Measurements from ENCODE around the gene CASQ2.
"Not testable (repeated sequence)": the region's sequence is repeated elsewhere in the genome, so short reads cannot be mapped to it uniquely, and the experiment has no call there.

Gene CASQ2

DNA sequence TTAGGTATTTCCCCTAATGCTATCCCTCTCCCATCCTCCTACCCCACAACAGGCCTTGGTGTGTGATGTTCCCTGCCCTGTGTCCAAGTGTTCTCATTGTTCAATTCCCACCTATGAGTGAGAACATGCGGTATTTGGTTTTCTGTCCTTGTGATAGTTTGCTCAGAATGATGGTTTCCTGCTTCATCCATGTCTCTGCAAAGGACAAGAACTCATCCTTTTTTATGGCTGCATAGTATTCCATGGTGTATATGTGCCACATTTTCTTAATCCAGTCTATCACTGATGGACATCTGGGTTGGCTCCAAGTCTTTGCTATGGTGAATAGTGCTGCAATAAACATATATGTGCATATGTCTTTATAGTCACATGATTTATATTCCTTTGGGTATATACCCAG is 10.6 kb upstream of the CASQ2 start:
- DNase-seq: not testable (repeated sequence)

DNA sequence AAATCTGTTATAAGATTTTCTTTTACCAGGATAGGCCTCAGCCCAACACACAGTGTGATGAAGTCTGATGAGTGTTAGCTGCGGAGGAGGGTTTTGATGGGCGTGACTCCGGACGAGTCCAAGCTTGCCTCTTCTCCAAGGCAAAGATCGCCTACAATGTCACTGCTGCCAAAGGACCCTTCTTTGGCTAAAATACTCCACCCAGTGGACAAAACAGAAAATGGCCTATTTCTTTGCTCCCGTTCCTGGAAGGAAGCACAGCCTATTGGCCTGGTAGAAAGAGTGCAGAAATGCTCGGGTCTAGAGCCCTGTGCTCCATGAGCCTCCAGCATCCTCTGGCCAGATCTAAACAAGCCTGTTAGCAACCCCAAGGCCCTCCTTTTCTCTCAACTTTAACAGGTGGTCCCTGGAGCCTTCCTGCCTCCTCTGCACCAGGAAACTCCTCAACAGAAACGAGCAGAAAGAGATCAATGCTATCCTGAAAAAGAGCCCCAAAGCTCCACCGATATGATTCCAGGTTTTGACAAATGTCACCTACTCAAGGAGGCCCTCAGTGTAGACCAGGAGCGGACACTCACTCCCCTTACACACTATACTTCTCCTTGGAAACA is 3.4 kb upstream of the CASQ2 start:
- no peak for DNase-seq

DNA sequence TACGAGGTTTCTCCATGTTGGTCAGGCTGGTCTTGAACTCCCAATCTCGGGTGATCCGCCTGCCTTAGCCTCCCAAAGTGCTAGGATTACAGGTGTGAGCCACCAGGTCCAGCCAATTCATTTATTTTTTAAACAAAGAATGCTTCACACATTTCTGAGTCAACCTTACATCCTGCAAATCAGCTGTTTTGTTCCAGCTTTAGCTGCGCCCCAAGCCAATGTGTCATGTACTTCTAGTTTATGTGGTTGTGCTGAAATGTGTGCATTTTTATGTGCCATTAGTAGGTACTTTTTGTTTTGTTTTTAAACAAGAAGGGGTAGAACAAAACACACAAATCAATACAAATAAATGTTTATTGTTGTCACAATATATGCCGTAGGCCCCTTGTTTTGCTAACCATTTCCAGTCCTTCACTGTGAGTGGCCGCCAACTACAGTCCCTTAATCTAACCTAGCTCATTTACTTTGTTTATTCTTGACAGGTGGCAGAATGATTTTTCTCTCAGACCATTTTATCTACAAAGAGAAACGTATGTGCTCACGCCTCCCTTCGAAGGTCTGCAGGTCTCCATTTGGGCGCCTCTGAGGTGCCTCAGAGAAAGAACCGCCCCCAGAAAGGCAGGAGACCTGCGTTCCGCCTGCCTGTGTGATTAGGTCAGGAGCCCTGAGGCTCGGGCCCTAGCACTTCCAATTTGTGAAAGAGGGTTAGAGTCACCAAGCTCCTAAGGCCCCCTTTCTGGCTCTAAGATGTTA is 2.8 kb upstream of the CASQ2 start:
- no peak for DNase-seq

DNA sequence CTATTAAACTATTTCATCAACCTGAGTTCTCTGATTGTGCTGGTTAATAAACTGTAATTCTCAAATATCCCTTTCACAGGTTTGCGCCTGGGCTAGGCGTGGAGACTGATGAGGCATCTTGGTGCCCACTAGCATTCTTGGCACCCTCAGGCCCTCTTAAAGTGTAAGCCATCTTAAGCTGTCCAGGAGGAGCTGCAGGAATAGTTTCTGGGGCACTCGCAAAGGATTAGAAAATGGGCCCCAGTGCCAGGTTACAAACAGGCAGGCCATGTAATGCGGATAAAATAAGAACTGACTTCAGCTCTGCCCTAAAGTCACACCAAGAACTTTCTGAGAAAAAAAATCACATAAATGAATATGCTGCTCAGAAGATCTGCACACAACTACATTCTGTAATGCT is 1.1 kb downstream of the CASQ2 start:
- DNase-seq: no peak

DNA sequence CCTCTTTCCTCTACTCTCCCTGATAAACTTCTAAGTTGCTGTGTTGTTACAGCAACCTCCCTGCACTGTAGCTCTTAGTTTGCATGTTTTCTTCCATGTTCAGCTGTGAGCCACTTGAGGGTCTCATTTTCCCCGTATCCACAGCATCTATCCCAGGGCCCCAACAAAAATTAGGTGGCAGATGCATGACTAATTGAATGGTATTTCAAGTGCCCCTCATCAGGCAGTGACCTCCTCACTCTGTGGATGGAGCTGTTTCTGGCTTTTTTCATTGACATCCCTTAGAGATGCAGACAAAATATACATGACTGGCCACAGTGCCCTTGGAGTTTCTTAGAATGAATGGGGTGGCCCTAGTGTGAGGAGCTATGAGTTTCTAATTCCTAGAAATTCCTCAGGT is 3.4 kb downstream of the CASQ2 start:
- no peak for DNase-seq

DNA sequence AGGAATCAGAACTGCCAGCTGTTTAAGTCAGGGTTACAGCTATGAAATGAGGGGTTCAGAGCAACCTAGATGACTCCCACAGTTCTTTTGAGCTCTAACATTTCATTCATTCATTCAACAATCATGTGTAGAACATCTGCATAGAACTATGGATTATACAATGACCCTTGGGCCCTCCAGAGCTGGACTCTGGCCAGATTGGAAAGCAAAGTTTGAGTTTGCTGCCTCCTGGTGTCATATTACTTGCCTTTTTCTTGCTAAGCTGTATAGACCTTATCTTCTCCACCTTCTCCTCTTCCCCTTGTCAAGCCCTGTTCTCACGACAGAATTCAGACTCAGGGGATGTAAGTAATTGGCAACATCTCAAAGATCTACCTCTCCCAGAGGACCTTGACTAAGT is 4.0 kb downstream of the CASQ2 start:
- DNase-seq: no peak

DNA sequence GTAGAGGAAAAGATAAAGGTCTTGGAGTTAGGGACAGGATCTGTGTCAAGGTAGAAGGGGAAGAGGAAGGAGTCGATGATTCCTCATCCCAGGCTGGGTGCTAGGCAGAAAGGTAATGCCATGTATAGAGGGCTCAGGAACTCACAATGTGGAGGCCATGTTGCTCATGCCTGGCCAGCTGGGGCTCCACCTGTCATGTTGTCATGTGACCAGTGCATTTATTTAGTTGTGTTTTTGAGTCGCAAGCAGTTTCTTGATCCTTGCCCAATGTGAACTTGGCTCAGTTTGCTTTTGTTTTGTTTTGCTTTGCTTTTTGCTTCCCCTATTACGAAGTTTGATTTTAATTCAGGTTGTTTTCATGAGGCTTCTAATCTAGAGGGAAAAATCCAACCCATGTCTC is 5.7 kb downstream of the CASQ2 start:
- DNase-seq: no peak

DNA sequence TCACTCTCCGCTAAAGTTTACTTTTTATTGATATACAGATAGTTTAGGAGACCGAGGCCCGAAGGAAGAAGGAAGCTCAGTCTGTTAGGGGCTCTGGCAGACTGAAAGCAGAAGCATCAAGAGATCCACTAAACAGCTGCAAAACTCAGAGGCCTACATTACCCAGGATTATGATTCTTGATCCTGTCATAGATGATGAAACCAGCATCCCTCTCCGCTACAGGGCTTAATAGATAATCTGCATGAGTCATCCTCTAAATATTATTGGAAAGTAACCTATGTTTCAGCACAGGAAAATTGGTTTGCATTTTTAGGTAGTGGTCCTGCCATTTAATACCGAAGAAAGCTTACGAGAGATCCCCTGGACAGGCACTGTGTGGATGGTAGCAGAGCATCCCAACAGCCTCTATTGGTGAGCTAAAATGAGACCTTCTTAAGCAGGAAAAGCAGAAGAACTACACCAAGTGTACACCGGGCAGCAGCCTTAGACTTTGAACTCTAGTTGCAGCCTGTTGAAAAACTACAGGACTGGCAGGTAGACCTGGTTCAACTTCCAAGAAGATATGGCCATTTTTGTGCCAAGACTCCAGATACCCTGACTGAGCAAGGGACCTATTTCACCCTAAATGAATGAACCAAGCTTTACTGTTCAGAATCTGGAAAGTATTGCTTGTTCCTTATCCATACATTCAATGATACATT is 6.8 kb downstream of the CASQ2 start:
- DNase-seq: no peak

DNA sequence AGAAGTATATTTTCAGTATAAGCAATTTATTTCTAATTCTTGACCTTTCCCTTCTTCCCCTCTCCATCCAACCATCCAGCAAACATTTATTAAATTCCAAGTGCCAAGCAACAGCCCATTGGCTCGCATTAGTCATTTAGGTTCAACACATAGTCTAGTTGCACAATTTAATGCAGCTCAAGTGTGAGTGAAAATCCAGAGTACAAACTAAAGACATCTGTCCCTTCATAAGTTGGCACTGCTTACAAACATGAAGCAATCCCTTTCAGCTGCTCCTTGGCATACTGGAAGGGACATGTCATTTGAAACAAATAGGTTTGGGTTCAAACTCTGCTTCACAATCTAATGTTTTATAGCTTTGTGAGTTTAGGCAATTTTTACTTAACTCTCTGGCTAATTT is 10.7 kb downstream of the CASQ2 start:
- DNase-seq: no peak

DNA sequence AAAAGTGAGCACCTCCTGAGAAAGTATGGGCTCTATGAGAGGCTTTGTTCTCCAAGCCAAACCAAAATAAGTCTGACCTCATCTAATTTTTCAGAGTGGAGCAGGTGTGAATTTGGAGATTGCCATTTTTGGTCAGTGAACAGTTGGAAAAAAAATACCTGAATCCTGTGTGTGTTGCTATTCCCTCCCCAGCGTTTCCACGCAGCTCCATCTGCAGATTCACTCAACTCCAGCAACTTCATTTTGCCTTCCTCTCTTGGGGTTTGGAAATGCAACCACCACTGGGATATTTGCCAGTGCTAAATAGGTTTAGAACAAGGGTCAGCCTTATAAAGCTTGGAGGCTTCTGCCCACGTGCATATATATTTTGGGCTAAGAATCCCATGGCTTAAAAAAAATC is 11.2 kb downstream of the CASQ2 start:
- DNase-seq: no peak

DNA sequence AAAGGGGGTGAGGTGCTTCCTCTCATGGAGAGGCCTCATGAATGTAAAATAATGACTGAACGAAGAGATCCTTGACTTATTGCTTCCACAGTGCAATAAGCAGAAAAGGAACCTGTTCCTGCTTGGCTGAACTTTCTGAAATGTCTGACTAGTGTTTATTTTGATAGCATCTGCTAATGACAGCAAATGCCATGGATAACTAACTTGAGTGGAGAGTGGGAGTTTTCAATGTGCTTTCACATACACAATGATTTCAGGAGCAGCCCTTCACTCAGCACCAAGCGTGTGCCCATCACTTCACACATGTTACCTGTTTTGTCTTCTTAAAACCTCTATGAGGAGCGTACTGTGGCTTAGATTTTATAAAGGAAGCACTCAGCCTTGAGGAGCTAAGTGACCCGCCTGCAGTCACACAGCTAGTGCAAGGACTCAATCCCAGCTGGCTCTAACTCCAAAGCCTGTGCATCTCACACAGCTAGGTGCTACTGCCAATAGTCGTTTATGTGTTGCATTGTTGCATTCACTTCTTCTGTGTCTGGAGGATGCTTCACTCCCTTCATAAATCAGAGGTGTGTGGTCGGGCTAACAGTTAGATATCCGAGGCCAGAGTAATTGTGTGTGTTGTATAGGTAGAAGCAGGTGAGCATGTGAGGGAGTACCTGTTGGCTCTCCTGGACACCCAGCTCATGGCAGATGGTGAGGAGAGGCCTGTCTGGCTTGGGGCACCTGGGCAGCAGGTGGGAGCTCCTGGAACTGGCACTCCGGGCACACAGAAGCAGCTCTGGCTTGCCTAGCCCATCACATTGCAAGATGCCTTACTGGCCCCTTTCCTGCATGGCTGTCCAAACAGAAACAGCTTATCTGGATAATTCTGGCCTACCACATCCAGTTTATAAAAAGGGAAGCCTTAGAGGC is 12.8 kb downstream of the CASQ2 start:
- no peak for DNase-seq

DNA sequence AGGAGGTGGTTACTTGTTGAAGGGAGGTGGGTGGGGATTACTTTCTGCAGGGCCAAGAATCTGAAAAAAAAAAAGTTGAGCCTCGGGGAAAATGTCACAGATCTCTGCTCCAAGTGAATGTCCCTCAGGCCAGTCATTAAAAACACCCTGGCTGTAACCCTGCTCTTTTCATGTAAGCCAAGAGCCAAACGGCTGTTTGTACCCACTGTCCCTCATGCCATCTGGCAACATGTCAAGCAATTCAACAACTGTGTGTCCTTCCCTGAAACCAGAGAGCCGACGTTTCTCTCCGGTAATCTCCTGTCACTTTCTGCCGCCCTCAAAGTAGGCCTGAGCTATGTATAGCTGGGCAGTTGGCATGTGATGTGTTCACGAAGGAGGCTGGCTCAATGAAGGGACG is 14.7 kb downstream of the CASQ2 start:
- DNase-seq: no peak

DNA sequence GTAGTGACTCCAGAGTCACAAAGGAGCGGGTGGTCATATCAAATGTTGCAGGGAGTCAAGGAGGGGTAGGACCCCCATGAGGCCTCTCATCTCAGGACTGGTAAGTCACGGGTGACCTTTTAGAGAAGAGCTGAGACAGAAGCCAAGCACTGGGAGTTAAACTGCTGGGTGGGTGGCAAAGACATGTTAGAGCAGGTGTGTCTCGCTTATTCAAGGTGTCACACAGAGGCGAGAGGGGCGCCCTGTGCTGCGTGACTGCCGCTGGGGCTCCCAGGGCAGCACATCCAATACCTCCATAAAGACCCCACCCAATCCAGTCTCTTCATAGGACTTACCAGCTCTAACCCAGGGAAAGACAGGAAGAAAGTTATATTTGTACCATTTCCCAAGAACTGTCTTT is 15.2 kb downstream of the CASQ2 start:
- no peak for DNase-seq

DNA sequence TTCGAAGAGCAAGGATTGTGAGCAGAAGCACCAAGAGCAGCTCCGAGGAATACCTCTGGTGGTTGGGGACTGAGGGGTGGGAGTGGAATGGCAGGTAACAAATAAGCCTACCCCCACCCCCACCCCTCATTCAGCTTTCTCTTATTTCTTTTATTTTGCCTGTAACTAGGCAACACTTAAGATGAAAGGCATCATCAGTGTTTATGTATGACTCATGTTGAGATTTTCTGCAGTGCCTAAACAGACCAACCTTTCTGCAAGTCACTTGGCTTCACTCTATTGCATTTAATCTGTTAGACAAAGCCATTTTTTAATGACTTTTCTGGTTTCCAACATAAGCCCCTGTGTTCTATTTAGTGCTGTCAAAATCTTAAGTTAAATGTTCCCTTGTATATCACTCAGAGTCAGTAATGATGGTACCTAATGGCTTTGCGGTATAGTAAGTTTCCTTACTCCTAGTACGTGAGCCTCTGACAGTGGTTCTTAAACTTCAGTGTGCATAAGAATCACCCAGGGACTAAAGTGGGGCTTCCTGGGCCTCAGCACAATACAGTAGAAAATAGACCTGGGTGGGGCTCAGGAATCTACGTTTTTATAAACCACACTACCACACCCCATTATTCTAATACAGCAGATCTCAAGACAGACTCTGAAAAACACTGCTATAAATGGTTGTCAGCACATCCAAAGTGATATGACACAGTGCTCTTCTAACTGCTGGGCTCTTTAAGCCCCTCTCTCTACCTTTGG is 19.9 kb downstream of the CASQ2 start:
- no peak for DNase-seq

DNA sequence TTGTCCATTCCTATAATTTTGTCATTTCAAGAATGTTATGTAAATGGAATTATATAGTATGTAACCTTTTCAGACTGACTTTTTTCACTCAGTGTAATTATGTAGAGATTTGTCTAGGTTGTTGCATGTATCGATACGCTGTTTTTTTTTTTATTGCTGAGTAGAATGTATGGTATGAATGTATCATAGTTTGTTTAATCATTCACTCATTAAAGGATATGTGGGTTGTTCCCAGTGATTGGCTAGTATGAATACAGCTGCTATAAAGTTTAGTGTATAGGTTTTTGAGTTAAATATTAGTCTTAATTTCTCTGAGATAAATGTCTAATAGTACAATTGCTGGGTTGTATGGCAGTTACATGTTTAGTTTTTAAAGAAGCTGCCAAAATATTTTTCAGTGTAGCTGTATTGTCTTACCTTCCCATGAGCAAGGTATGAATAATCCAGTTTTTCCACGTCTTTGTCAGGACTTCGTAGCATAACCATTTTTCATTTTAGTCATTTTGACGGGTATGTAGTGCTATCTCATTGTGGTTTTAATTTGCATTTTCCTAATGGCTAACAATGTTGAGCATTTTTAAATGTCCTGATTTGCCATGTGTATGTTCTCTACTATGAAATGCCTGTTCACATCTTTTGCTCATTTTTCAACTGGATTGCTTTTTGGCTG is 22.4 kb downstream of the CASQ2 start:
- DNase-seq: no peak

DNA sequence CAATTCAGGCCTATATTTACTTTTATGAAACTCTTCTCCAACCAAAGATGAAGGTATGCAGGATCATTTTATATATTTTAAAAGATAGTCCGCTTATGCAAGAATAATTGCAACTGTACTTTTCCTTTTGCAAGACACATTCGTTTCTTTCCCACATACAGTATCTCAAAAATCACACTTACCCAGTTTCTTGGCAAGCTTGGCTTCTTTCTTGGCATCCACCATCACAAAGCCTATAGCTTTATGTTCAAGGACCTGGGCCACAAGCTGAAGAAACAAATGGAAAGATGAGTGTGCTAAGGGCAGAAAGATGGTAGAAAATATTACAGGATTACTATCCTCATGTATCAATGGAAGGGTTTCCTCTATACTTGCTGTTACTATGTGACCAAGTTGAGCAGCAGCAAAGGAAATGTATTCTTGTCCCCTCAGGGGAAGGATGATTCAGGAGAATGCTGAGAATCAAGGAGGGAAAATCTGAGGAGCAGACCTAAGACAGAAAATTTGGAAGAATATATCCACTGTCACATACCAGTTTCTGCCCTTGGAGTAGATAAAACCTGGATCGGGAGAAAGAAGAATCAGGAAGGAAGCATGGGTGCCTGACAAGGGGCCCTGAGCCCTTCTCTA is 23.8 kb downstream of the CASQ2 start:
- no peak for DNase-seq

DNA sequence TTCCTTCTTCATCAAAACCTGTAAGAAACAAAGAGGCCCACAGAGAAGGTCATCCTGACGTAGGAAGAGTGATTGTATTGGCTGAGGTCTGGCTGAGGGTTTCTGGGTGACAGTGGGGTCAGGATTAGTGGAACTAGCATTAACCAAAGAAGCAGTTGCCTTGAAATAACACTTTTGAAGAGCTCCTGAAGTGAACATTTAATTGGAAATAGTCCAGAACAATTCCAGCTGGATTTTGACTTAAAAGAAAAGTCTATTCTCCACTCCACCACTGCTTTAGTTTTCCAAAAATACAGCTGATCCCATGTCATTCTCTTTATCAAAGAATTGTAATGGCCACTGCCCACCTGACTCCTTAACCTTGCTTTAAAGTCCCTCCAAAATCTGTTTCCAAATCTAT is 27.7 kb downstream of the CASQ2 start:
- no peak for DNase-seq

DNA sequence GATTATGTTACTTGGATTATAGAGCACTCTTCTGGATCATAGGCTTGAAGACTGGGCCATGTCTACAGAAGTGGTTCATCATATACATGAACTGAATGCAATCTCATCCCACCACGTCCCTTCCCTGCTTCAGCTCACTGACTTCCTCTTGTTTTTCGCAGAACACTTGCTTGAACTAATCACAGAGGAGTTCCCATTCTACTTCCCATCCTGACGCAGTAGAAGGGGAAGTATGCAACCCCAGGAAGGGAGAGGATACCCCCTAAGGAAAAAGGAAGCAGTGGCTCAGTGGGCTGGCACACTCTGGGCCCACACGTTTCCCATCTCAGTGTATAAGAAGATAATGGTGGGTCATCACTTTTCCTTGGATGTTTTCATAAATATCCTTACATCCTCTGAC is 36.2 kb downstream of the CASQ2 start:
- no peak for DNase-seq

DNA sequence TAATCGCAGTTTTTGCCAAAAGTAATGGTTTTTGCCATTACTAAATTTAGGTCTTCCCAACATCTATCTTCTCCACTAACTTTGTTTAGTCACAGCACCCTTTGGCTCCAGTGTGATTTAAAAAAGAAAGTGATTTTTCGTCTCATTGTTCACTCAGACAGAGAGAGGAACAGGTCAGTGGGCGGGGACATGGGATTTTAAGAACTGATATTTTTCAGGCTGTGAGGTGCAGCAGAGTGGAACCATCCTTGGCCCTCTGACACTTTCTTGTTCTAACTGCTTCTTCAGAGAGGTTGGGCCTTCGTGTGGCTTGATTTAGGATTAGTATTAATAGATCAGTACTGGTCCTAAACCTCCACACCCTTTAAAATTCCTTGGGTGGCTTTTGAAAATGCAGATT is 38.8 kb downstream of the CASQ2 start:
- DNase-seq: no peak

DNA sequence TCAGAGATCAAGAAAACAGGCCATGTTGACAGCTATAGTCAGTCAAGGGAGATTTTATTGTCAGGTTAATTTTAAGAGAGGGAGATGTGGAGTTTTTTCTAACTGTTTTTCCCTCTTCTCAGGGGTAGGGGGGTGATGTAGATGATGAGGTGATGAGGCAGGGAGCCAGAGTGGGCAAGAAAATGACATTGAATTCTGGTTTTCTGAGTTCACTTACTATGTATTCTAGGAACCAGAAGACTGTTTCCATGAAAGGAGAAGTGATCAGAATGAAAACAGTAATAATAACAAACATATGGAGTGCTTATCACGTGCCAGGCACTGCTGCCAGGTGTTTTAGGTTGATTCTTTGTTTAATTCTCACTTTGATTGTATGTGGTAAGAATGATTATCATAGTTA is 40.2 kb downstream of the CASQ2 start:
- DNase-seq: no peak

DNA sequence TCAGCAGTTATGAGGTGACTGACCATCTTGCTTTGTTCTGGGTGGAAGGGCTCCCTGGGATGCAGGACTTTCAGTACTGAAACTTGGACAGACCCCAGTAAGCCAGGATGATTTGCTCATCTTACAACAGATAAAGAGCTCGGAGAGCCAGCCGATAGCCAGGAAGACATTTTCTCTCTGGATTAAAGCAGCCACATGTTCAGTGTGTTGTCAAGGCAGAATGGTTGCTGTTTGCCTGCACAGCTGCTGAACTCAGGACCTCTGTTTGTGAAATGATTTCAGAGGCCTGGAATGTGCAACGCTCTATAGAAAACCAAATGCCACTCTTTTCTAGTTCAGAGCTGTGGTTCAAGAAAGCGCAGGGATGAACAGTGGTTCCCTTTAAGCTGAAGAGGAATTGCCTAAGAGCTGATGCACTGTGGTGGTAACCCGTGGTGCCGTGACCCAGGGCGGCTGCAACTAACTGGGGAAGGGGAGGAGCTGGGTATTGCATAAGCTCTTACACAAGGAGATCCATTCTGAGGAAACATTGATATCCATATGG is 40.7 kb downstream of the CASQ2 start:
- no peak for DNase-seq

All from activated gamma-delta T cell treated with Interleukin-2 at 50 U/mL for 16 hours (primary cell).